Fibroblast of villous mesenchyme (primary cell): ENCODE measurements around the gene TPSAB1. TPM values are rescaled to one million over a fixed set of nuclear protein-coding genes. Genes with fewer than 3 reads are reported as not detected.
"Not testable (repeated sequence)": the region's sequence is repeated elsewhere in the genome, so short reads cannot be mapped to it uniquely, and the experiment has no call there.

Experiments used
- DNase-seq: peaks from one replicate; pipeline ENCODE4 v3.0.0-alpha.2; 2010; ENCODE audit warnings: low read depth
- H3K4me3 ChIP-seq: 2 replicates; pipeline ENCODE4 v1.5.1; 2011; ENCODE audit warnings: low read depth, mild to moderate bottlenecking, low read length
- CTCF ChIP-seq: IDR thresholded peaks from 2 replicates; pipeline ENCODE4 v1.5.1; 2012; ENCODE audit warnings: low read depth, mild to moderate bottlenecking, low read length; ENCODE audit not compliant: insufficient read depth
- total RNA-seq: library from RNA; depleted of rRNA; stranded (reverse); fragments of >200 nt; gene quantifications from 2 replicates; pipeline ENCODE4 v1.2.3, GENCODE V29; 2012

The TPSAB1 gene
- total RNA-seq, 1 donor, result not detected

- DNase-seq, result no peak
- no peak for TF ChIP-seq CTCF
- H3K4me3 ChIP-seq, result no peak overlapping the region
These were observed 30.8 kb downstream of the TPSAB1 start for GRCh38 chr16:1271380-1271723.

GRCh38 chr16:1271724-1272413 is 31.4 kb downstream of the TPSAB1 start:
- not testable (repeated sequence) for DNase-seq, H3K4me3 ChIP-seq

- H3K4me3 ChIP-seq, result no peak overlapping the region
- no peak for TF ChIP-seq CTCF
- no peak for DNase-seq
These were observed 32.1 kb downstream of the TPSAB1 start for GRCh38 chr16:1272453-1273198.

- TF ChIP-seq CTCF, result no peak
- no peak for DNase-seq
- H3K4me3 ChIP-seq, result no peak overlapping the region
These were observed 33.3 kb downstream of the TPSAB1 start for GRCh38 chr16:1273816-1274215.

GRCh38 chr16:1274767-1275166 is 34.3 kb downstream of the TPSAB1 start:
- DNase-seq, result no peak
- H3K4me3 ChIP-seq, result no peak overlapping the region
- no peak for TF ChIP-seq CTCF

- DNase-seq, result no peak
- H3K4me3 ChIP-seq, result no peak overlapping the region
- TF ChIP-seq CTCF, result no peak
These were observed 35.5 kb downstream of the TPSAB1 start for GRCh38 chr16:1275791-1276579.

- no peak for DNase-seq
These were observed 36.0 kb downstream of the TPSAB1 start for GRCh38 chr16:1276580-1276878.

More at GRCh38 chr16:1276580-1276878, 36.0 kb downstream of the TPSAB1 start:
- no peak overlapping the region for H3K4me3 ChIP-seq
- no peak for TF ChIP-seq CTCF
